ENCODE measurements around the gene BPIFB3. TPM values are rescaled to one million over a fixed set of nuclear protein-coding genes. Genes with fewer than 3 reads are reported as not detected.

The BPIFB3 gene
- total RNA-seq, 2 donors from 2014 or later = not detected

- no peaks in the 10 kb centered on the region for H3K4me1 ChIP-seq (ENCODE audit: control insufficient read depth in 1 of 2, low read depth in 2 of 2)
- H3K4me3 ChIP-seq = no peak overlapping the region
- DNase-seq (ENCODE audit: low spot score) (no peak), ATAC-seq (ENCODE audit: insufficient number of reproducible peaks, low FRiP score, low read depth) (no peak)
- TF ChIP-seq CTCF (IDR thresholded peaks at IDR 0.05) = no peak
- no peaks in the 10 kb centered on the region for H3K9me3 ChIP-seq
- H3K36me3 ChIP-seq = no peaks in the 10 kb centered on the region
- H3K27ac ChIP-seq = no peak overlapping the region
- no peaks in the 10 kb centered on the region for H3K27me3 ChIP-seq (replicated peaks; ENCODE audit: insufficient read depth)
These were observed 43.6 kb upstream of the BPIFB3 start for GRCh38 chr20:33010133-33010504.

- DNase-seq (ENCODE audit: low spot score) (no peak), ATAC-seq (ENCODE audit: insufficient number of reproducible peaks, low FRiP score, low read depth) (no peak)
- Histone ChIP-seq H3K4me3 (no peak overlapping the region), H3K27ac (no peak overlapping the region), H3K9me3 (no peaks in the 10 kb centered on the region), H3K27me3 (replicated peaks; ENCODE audit: insufficient read depth) (no peaks in the 10 kb centered on the region), H3K4me1 (ENCODE audit: control insufficient read depth in 1 of 2, low read depth in 2 of 2) (no peaks in the 10 kb centered on the region), H3K36me3 (no peaks in the 10 kb centered on the region)
- TF ChIP-seq CTCF (IDR thresholded peaks at IDR 0.05) = no peak
These were observed 42.8 kb upstream of the BPIFB3 start for GRCh38 chr20:33010674-33011449.

- H3K9me3 ChIP-seq = no peaks in the 10 kb centered on the region
- no peak overlapping the region for H3K4me3 ChIP-seq
- ATAC-seq (ENCODE audit: insufficient number of reproducible peaks, low FRiP score, low read depth) (no peak), DNase-seq (ENCODE audit: low spot score) (no peak)
- no peaks in the 10 kb centered on the region for H3K36me3 ChIP-seq
- H3K4me1 ChIP-seq (ENCODE audit: control insufficient read depth in 1 of 2, low read depth in 2 of 2) = no peaks in the 10 kb centered on the region
- H3K27me3 ChIP-seq (replicated peaks; ENCODE audit: insufficient read depth) = no peaks in the 10 kb centered on the region
- no peak for TF ChIP-seq CTCF (IDR thresholded peaks at IDR 0.05)
- H3K27ac ChIP-seq = no peak overlapping the region
These were observed 41.1 kb upstream of the BPIFB3 start for GRCh38 chr20:33012327-33013189.

- Histone ChIP-seq H3K9me3 (no peaks in the 10 kb centered on the region), H3K4me3 (no peak overlapping the region), H3K36me3 (no peaks in the 10 kb centered on the region), H3K27me3 (replicated peaks; ENCODE audit: insufficient read depth) (no peaks in the 10 kb centered on the region), H3K4me1 (ENCODE audit: control insufficient read depth in 1 of 2, low read depth in 2 of 2) (no peaks in the 10 kb centered on the region), H3K27ac (no peak overlapping the region)
- ATAC-seq (ENCODE audit: insufficient number of reproducible peaks, low FRiP score, low read depth) = no peak
- no peak for TF ChIP-seq CTCF (IDR thresholded peaks at IDR 0.05)
- DNase-seq (ENCODE audit: low spot score) = no peak
These were observed 39.9 kb upstream of the BPIFB3 start for GRCh38 chr20:33013701-33014326.

Measured in thoracic aorta (tissue), 2 donors.